Loucy (cell line): ENCODE data around the gene CYBA.
A peak's percentile ranks its signal among the peaks of the same experiment; 100 is the strongest.

Source experiments
- H2AFZ ChIP-seq: fragments of 200-600 bp; sonication (generic); 2 replicates; pipeline ENCODE4 v1.6.0; 2016; ENCODE audit warnings: antibody characterized with exemption, mild to moderate bottlenecking, low read length, moderate library complexity
- H3F3A ChIP-seq: fragments of 200-600 bp; 2 replicates; pipeline ENCODE4 v1.6.0; 2016; ENCODE audit warnings: antibody characterized with exemption, low read depth, mild to moderate bottlenecking
- H3K27me3 ChIP-seq: fragments of 200-600 bp; sonication (generic); 2 replicates; pipeline ENCODE4 v1.6.1; 2014; ENCODE audit warnings: low read length, mild to moderate bottlenecking; ENCODE audit not compliant: insufficient read depth, poor library complexity, severe bottlenecking
- H3K36me3 ChIP-seq: fragments of 200-600 bp; sonication (generic); 2 replicates; pipeline ENCODE4 v1.6.1; 2016; ENCODE audit warnings: low read length; ENCODE audit not compliant: insufficient read depth
- H3K4me1 ChIP-seq: fragments of 200-600 bp; sonication (generic); 2 replicates; pipeline ENCODE4 v1.5.1; 2014; ENCODE audit warnings: low read length, mild to moderate bottlenecking; ENCODE audit not compliant: insufficient read depth, poor library complexity, severe bottlenecking
- H3K4me2 ChIP-seq: fragments of 200-600 bp; sonication (generic); 2 replicates; pipeline ENCODE4 v1.6.0; 2014; ENCODE audit warnings: antibody characterized with exemption, low read length, low read depth, mild to moderate bottlenecking; ENCODE audit not compliant: poor library complexity, severe bottlenecking
- H3K4me3 ChIP-seq: fragments of 200-600 bp; sonication (generic); 2 replicates; pipeline ENCODE4 v1.5.1; 2014; ENCODE audit warnings: low read length, mild to moderate bottlenecking, mixed read lengths; ENCODE audit not compliant: poor library complexity, severe bottlenecking
- H3K79me2 ChIP-seq: fragments of 200-600 bp; sonication (generic); 2 replicates; pipeline ENCODE4 v1.6.1; 2014; ENCODE audit warnings: low read length; ENCODE audit not compliant: insufficient read depth
- H3K9ac ChIP-seq: fragments of 200-600 bp; sonication (generic); 2 replicates; pipeline ENCODE4 v1.6.0; 2014; ENCODE audit warnings: mild to moderate bottlenecking, low read depth, low read length, moderate library complexity; ENCODE audit not compliant: poor library complexity, severe bottlenecking
- H3K9me2 ChIP-seq: fragments of 200-600 bp; sonication (generic); replicated peaks from 2 replicates; pipeline ENCODE4 v1.6.1; 2016; ENCODE audit warnings: low read depth, low read length, mixed read lengths
- H3K9me3 ChIP-seq: fragments of 200-600 bp; sonication (generic); 2 replicates; pipeline ENCODE4 v1.6.1; 2014; ENCODE audit warnings: mild to moderate bottlenecking, antibody characterized with exemption, low read length, low read depth; ENCODE audit not compliant: insufficient read depth
- H4K20me1 ChIP-seq: fragments of 200-600 bp; sonication (generic); 2 replicates; pipeline ENCODE4 v1.6.0; 2014; ENCODE audit warnings: antibody characterized with exemption, low read length, mild to moderate bottlenecking; ENCODE audit not compliant: insufficient read depth, poor library complexity, severe bottlenecking
- EZH2phosphoT487 ChIP-seq: fragments of 200-600 bp; IDR thresholded peaks from 2 replicates; pipeline ENCODE4 v1.6.1; 2018; ENCODE audit warnings: antibody characterized with exemption, mild to moderate bottlenecking, moderate library complexity, borderline replicate concordance
- TF ChIP-seq, protein P1 (sequence below): fragments of 200-600 bp; sonication (generic); conservative IDR thresholded peaks from 2 replicates; pipeline ENCODE4 v1.5.1; 2014; ENCODE audit warnings: mild to moderate bottlenecking, antibody characterized with exemption, low read length

The CYBA gene

DNA sequence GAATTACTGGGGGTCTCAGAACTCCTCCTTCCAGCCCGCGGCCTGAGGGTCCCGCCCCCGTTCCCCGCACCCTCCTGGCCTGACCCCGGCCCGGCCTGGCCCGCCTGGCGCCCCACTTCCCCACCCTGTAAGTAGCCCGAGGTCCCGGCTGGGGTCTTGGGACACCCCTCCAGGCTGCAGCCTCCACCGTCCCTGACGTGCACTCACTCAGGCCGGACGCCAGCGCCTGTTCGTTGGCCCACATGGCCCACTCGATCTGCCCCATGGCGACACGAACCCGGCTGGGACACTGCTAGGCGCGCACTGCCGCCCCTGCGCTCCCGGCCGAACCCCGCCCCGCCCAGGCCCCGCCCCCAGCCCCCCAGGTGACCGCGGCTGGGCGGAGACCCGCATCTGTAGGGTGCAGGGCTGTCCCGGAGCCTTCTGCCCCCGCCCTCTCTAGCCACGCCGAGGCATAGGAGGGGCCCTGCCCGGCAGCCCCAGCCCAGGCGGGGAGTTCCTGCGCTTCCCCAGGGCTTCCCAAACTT is at the start of gene CYBA:
TSS of gene CYBA (minus strand) at position 305 of the 527 bp plus-strand sequence. CDS start at position 265, 40 bp downstream.
- Histone ChIP-seq H3K4me3 (peak within 1 kb of the TSS; percentile 89), H4K20me1 (peaks cover 12% of the 10 kb centered on the region), H3K9me2 (no peaks in the 10 kb centered on the region), H3K9ac (peak within 1 kb of the TSS; percentile 79), H3K36me3 (no peaks in the 10 kb centered on the region; the same call in 1 of the 2 replicates), H3K27me3 (no peaks in the 10 kb centered on the region), H3K9me3 (no peaks in the 10 kb centered on the region), H3K4me2 (peak within 1 kb of the TSS; percentile 96), H2AFZ (no peak within 1 kb of the TSS), H3K79me2 (peaks cover 23% of the 10 kb centered on the region), H3K4me1 (peaks cover 5% of the 10 kb centered on the region), H3F3A (no peaks in the 10 kb centered on the region)
- no peak for TF ChIP-seq EZH2phosphoT487
- TF ChIP-seq, protein P1, sequence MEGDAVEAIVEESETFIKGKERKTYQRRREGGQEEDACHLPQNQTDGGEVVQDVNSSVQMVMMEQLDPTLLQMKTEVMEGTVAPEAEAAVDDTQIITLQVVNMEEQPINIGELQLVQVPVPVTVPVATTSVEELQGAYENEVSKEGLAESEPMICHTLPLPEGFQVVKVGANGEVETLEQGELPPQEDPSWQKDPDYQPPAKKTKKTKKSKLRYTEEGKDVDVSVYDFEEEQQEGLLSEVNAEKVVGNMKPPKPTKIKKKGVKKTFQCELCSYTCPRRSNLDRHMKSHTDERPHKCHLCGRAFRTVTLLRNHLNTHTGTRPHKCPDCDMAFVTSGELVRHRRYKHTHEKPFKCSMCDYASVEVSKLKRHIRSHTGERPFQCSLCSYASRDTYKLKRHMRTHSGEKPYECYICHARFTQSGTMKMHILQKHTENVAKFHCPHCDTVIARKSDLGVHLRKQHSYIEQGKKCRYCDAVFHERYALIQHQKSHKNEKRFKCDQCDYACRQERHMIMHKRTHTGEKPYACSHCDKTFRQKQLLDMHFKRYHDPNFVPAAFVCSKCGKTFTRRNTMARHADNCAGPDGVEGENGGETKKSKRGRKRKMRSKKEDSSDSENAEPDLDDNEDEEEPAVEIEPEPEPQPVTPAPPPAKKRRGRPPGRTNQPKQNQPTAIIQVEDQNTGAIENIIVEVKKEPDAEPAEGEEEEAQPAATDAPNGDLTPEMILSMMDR: no peak

DNA sequence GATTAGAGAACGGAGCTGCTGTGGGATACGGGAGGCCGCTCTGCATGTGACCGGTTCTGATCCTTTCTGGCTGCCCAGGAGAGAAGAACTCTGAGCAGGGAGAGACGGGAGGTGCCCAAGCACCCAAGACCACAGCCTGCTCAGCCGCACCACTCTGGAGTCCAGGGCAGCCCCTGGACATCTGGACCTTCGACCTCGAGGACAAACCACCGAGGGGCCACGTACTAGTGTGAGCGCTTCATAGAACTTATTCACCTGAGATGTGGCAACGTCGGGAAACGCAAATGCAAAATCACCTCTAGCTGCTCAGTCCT is 49.4 kb upstream of the CYBA start:
- no peak overlapping the region for H2AFZ ChIP-seq
- H3K4me3 ChIP-seq: peak overlapping the region; percentile 76
- H3K27me3 ChIP-seq: no peaks in the 10 kb centered on the region
- H3K4me2 ChIP-seq: peak overlapping the region; percentile 97
- H3K79me2 ChIP-seq: peaks cover 41% of the 10 kb centered on the region
- H3K9me3 ChIP-seq: no peaks in the 10 kb centered on the region
- H3K36me3 ChIP-seq: no peaks in the 10 kb centered on the region
- H3F3A ChIP-seq: no peaks in the 10 kb centered on the region
- H3K9me2 ChIP-seq: no peaks in the 10 kb centered on the region
- H3K4me1 ChIP-seq: peaks cover 34% of the 10 kb centered on the region
- H3K9ac ChIP-seq: peak overlapping the region; percentile 52
- no peak for TF ChIP-seq EZH2phosphoT487
- TF ChIP-seq, protein P1: no peak
- peaks cover 4% of the 10 kb centered on the region for H4K20me1 ChIP-seq

DNA sequence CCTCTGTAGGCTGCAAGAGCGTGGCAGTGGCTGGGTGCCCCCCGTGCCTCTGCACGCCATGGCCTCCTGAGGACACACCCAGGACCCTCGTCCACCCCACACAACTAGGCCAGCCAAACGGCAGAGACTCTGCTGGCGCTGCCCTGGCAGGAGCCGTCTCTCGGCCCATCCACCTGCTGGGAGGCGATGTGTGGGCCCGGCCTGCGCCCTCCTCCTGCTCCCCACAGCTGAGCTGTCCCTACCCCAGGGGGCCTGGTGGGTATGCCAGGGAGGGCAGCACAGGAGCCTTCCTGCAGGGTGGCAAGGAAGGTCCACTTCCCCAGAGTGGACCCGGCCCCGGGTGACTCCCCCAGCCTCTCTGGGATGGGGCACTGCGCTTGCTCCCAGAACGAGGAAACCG is 48.3 kb upstream of the CYBA start:
- H3F3A ChIP-seq: no peaks in the 10 kb centered on the region
- H3K36me3 ChIP-seq: no peaks in the 10 kb centered on the region
- no peaks in the 10 kb centered on the region for H3K9me2 ChIP-seq
- peaks cover 30% of the 10 kb centered on the region for H3K4me1 ChIP-seq
- peaks cover 31% of the 10 kb centered on the region for H3K79me2 ChIP-seq
- no peak for TF ChIP-seq EZH2phosphoT487
- TF ChIP-seq, protein P1: no peak
- H3K4me2 ChIP-seq: no peak overlapping the region
- no peaks in the 10 kb centered on the region for H3K27me3 ChIP-seq
- peaks cover 4% of the 10 kb centered on the region for H4K20me1 ChIP-seq
- H2AFZ ChIP-seq: no peak overlapping the region
- no peak overlapping the region for H3K4me3 ChIP-seq
- no peak overlapping the region for H3K9ac ChIP-seq
- no peaks in the 10 kb centered on the region for H3K9me3 ChIP-seq
